ENCODE measurements around the gene PTPRK.
A peak's percentile ranks its signal among the peaks of the same experiment; 100 is the strongest.

Gene PTPRK

GRCh38 chr6:128339635-128340450 is 180.6 kb downstream of the PTPRK start:
- no peak for ATAC-seq

- no peak for ATAC-seq
Observed at GRCh38 chr6:128337619-128338018, 182.8 kb downstream of the PTPRK start.

GRCh38 chr6:128336436-128337095 is 183.8 kb downstream of the PTPRK start:
- ATAC-seq: no peak

- no peak for ATAC-seq
Observed at GRCh38 chr6:128335963-128336362, 184.4 kb downstream of the PTPRK start.

- no peak for ATAC-seq
Observed at GRCh38 chr6:128333581-128334223, 186.7 kb downstream of the PTPRK start.

- ATAC-seq: peak; percentile 38 to 46
Observed at GRCh38 chr6:128327890-128328289, 192.5 kb downstream of the PTPRK start.

- no peak for ATAC-seq
Observed at GRCh38 chr6:128323011-128323410, 197.4 kb downstream of the PTPRK start.

- no peak for ATAC-seq
Observed at GRCh38 chr6:128319946-128320345, 200.5 kb downstream of the PTPRK start.

GRCh38 chr6:128319157-128319556 is 201.2 kb downstream of the PTPRK start:
- no peak for ATAC-seq

- no peak for ATAC-seq
Observed at GRCh38 chr6:128316258-128316929, 204.0 kb downstream of the PTPRK start.

GRCh38 chr6:128314190-128314589 is 206.2 kb downstream of the PTPRK start:
- no peak for ATAC-seq

- ATAC-seq: no peak
Observed at GRCh38 chr6:128311944-128312570, 208.3 kb downstream of the PTPRK start.

GRCh38 chr6:128310451-128310850 is 209.9 kb downstream of the PTPRK start:
- no peak for ATAC-seq

- no peak for ATAC-seq
Observed at GRCh38 chr6:128307671-128308070, 212.7 kb downstream of the PTPRK start.

GRCh38 chr6:128305976-128306375 is 214.4 kb downstream of the PTPRK start:
- ATAC-seq: no peak

- no peak for ATAC-seq
Observed at GRCh38 chr6:128305228-128305627, 215.2 kb downstream of the PTPRK start.

GRCh38 chr6:128303870-128304269 is 216.5 kb downstream of the PTPRK start:
- no peak for ATAC-seq

GRCh38 chr6:128302942-128303341 is 217.5 kb downstream of the PTPRK start:
- no peak for ATAC-seq

GRCh38 chr6:128295670-128296069 is 224.7 kb downstream of the PTPRK start:
- ATAC-seq: no peak

- no peak for ATAC-seq
Observed at GRCh38 chr6:128290221-128290620, 230.2 kb downstream of the PTPRK start.

GRCh38 chr6:128284128-128284527 is 236.3 kb downstream of the PTPRK start:
- ATAC-seq: no peak

- ATAC-seq: no peak
Observed at GRCh38 chr6:128282961-128283360, 237.4 kb downstream of the PTPRK start.

GRCh38 chr6:128280960-128281359 is 239.4 kb downstream of the PTPRK start:
- ATAC-seq: no peak
